Mammary epithelial cell (primary cell): ENCODE measurements around the gene LYRM9.

ENCODE experiments used
- CTCF ChIP-seq, 2 donors: IDR thresholded peaks in 1 of 2; conservative IDR thresholded peaks in 1 of 2; 2 replicates each; pipeline ENCODE4 v1.5.1; 2011 to 2012; ENCODE audit warnings: inconsistent platforms in 2 of 2, low read length in 2 of 2, mild to moderate bottlenecking in 2 of 2, control low read depth in 1 of 2, low read depth in 1 of 2; ENCODE audit not compliant: insufficient read depth in 1 of 2; ENCODE audit errors: extremely low read depth in 1 of 2
- EZH2 ChIP-seq: IDR thresholded peaks from 2 replicates; pipeline ENCODE4 v1.6.1; 2012; ENCODE audit warnings: low read length, inconsistent platforms, borderline replicate concordance

GRCh38 chr17:27888067-27888466 lies 5.1 kb downstream of the LYRM9 start:
- TF ChIP-seq CTCF (conservative IDR thresholded peaks at IDR 0.05 in 1 of 2, IDR thresholded peaks at IDR 0.05 in 1 of 2; ENCODE audit: extremely low read depth in 1 of 2, insufficient read depth in 1 of 2, low read depth in 1 of 2, low read length in 2 of 2), result no peak
- TF ChIP-seq EZH2, result no peak
